ENCODE data around the gene ADCY7. TPM values are rescaled to one million over a fixed set of nuclear protein-coding genes. Genes with fewer than 3 reads are reported as not detected.

The ADCY7 gene
- total RNA-seq, 3 donors from 2014 or later (not counting 1 experiment from before 2014, with no cell fraction given): 479 to 591 (median 512) TPM

- WGBS (ENCODE audit: insufficient coverage): 86% methylated on average over 12 of the region's 14 CpGs
- Mint-ChIP-seq H3K9me3 (no peaks in the 10 kb centered on the region), H3K27me3 (ENCODE audit: low read depth in 2 of 2) (no peaks in the 10 kb centered on the region), H3K36me3 (peaks cover 14% of the 10 kb centered on the region), H3K4me1 (peaks cover 52 to 55% of the 10 kb centered on the region in 2 donors), H3K27ac (peak overlapping the region; percentile 90 to 98), H3K4me3 (peak overlapping the region; percentile 13)
- no peaks in the 10 kb centered on the region for H3K9me3 ChIP-seq (ENCODE audit: control insufficient read depth, insufficient read depth, low read length)
- H3K36me3 ChIP-seq (ENCODE audit: control insufficient read depth, insufficient read depth, low read length): peaks cover 29% of the 10 kb centered on the region
- H3K27me3 ChIP-seq (ENCODE audit: control insufficient read depth, insufficient read depth, low read length): no peaks in the 10 kb centered on the region
- H3K4me3 ChIP-seq (ENCODE audit: low read length): no peak overlapping the region
- peaks cover 20% of the 10 kb centered on the region for H3K4me1 ChIP-seq (ENCODE audit: control insufficient read depth, insufficient read depth, low read length)
- peak overlapping the region; percentile 99 for H3K27ac ChIP-seq (ENCODE audit: low read length)
- TF ChIP-seq CTCF (IDR thresholded peaks at IDR 0.05): no peak
- DNase-seq: no peak
- intact Hi-C loops (cut with micrococcal nuclease): no loop called here
- no peak for ATAC-seq
Observed at GRCh38 chr16:50334106-50334975, 68.0 kb downstream of the ADCY7 start.

- ATAC-seq (peak; percentile 80 to 94 (median 92)), DNase-seq (peak; percentile 58 to 64)
- peak overlapping the region; percentile 99 for H3K27ac ChIP-seq (ENCODE audit: low read length)
- no peak overlapping the region for H3K4me3 ChIP-seq (ENCODE audit: low read length)
- Mint-ChIP-seq H3K36me3 (peaks cover 14% of the 10 kb centered on the region), H3K27me3 (ENCODE audit: low read depth in 2 of 2) (no peaks in the 10 kb centered on the region), H3K4me1 (peaks cover 42 to 45% of the 10 kb centered on the region in 2 donors), H3K4me3 (peak overlapping the region; percentile 74), H3K9me3 (no peaks in the 10 kb centered on the region), H3K27ac (peak overlapping the region; percentile 90 to 98)
- 21% methylated on average over 7 of the region's 8 CpGs for WGBS (ENCODE audit: insufficient coverage)
- H3K4me1 ChIP-seq (ENCODE audit: control insufficient read depth, insufficient read depth, low read length): peaks cover 10% of the 10 kb centered on the region
- peaks cover 31% of the 10 kb centered on the region for H3K36me3 ChIP-seq (ENCODE audit: control insufficient read depth, insufficient read depth, low read length)
- intact Hi-C loops (cut with micrococcal nuclease): loop anchor here (1.0 to 5.0 kb wide), 2 partner anchors 8 to 183 kb away; partner anchors contain the start of gene TENT4B
- no peak for TF ChIP-seq CTCF (IDR thresholded peaks at IDR 0.05)
- H3K9me3 ChIP-seq (ENCODE audit: control insufficient read depth, insufficient read depth, low read length): no peaks in the 10 kb centered on the region
- no peaks in the 10 kb centered on the region for H3K27me3 ChIP-seq (ENCODE audit: control insufficient read depth, insufficient read depth, low read length)
Observed at GRCh38 chr16:50335196-50335958, 69.0 kb downstream of the ADCY7 start.

- intact Hi-C loops (cut with micrococcal nuclease): loop anchor here (5.0 kb wide), 1 partner anchor 185 kb away; the partner anchor contains the start of gene TENT4B
- DNase-seq (no peak), ATAC-seq (no peak)
- peak overlapping the region; percentile 90 to 98 for H3K27ac Mint-ChIP-seq
- no peaks in the 10 kb centered on the region for H3K27me3 ChIP-seq (ENCODE audit: control insufficient read depth, insufficient read depth, low read length)
- no peaks in the 10 kb centered on the region for H3K9me3 ChIP-seq (ENCODE audit: control insufficient read depth, insufficient read depth, low read length)
- no CpG with 5 or more reads among the region's 1 CpG for WGBS (ENCODE audit: insufficient coverage)
- TF ChIP-seq CTCF (IDR thresholded peaks at IDR 0.05): no peak
- peaks cover 11% of the 10 kb centered on the region for H3K36me3 Mint-ChIP-seq
- H3K4me1 ChIP-seq (ENCODE audit: control insufficient read depth, insufficient read depth, low read length): peaks cover 10% of the 10 kb centered on the region
- H3K9me3 Mint-ChIP-seq: no peaks in the 10 kb centered on the region
- peaks cover 34% of the 10 kb centered on the region for H3K36me3 ChIP-seq (ENCODE audit: control insufficient read depth, insufficient read depth, low read length)
- H3K27me3 Mint-ChIP-seq (ENCODE audit: low read depth in 2 of 2): no peaks in the 10 kb centered on the region
- peak overlapping the region; percentile 99 for H3K27ac ChIP-seq (ENCODE audit: low read length)
- H3K4me3 ChIP-seq (ENCODE audit: low read length): no peak overlapping the region
- peak overlapping the region; percentile 67 for H3K4me3 Mint-ChIP-seq
- peaks cover 39% of the 10 kb centered on the region in 2 donors for H3K4me1 Mint-ChIP-seq
Observed at GRCh38 chr16:50336884-50337283, 70.5 kb downstream of the ADCY7 start.

Measured in natural killer cell (primary cell).